Measurements from ENCODE around the gene BRINP2. TPM values are rescaled to one million over a fixed set of nuclear protein-coding genes. Genes with fewer than 3 reads are reported as not detected.

Gene BRINP2
- total RNA-seq, 1 experiment from 2014 or later, result 0.24 TPM

GRCh38 chr1:177252877-177253276 is 82.1 kb downstream of the BRINP2 start:
- DNase-seq (ENCODE audit: low spot score) (no peak), ATAC-seq (no peak)
- no peaks in the 10 kb centered on the region for H3K9me3 Mint-ChIP-seq
- no peak overlapping the region for H3K4me3 Mint-ChIP-seq
- TF ChIP-seq NR1H2 (CRISPR knock-in tag; IDR thresholded peaks at IDR 0.05), result no peak
- no peak for TF ChIP-seq ZNF512 (CRISPR knock-in tag; IDR thresholded peaks at IDR 0.05; ENCODE audit: borderline replicate concordance)
- no peak for TF ChIP-seq TCF7 (CRISPR knock-in tag; IDR thresholded peaks at IDR 0.05; ENCODE audit: low read depth)
- no peak for TF ChIP-seq CDX4 (CRISPR knock-in tag; IDR thresholded peaks at IDR 0.05; ENCODE audit: borderline replicate concordance)
- no peak for TF ChIP-seq RELA (CRISPR knock-in tag; IDR thresholded peaks at IDR 0.05; ENCODE audit: borderline replicate concordance)
- no peak for TF ChIP-seq NFYB (CRISPR knock-in tag; conservative IDR thresholded peaks at IDR 0.05; ENCODE audit: low read depth)
- no peak for TF ChIP-seq JAZF1 (CRISPR knock-in tag; IDR thresholded peaks at IDR 0.05)
- no peak for TF ChIP-seq ATF1 (CRISPR knock-in tag; IDR thresholded peaks at IDR 0.05)
- no peak for TF ChIP-seq FOXK1 (CRISPR knock-in tag; IDR thresholded peaks at IDR 0.05)
- no peak for TF ChIP-seq NFATC4 (CRISPR knock-in tag; IDR thresholded peaks at IDR 0.05)
- no peak for TF ChIP-seq ATF3 (CRISPR knock-in tag; conservative IDR thresholded peaks at IDR 0.05)
- no peak for TF ChIP-seq E2F1 (CRISPR knock-in tag; IDR thresholded peaks at IDR 0.05)
- TF ChIP-seq E2F4 (CRISPR knock-in tag; IDR thresholded peaks at IDR 0.05; ENCODE audit: borderline replicate concordance, low read depth), result no peak
- TF ChIP-seq FOXP4 (CRISPR knock-in tag; IDR thresholded peaks at IDR 0.05), result no peak
- TF ChIP-seq ZNF416 (CRISPR knock-in tag; IDR thresholded peaks at IDR 0.05), result no peak
- TF ChIP-seq FOXJ3 (CRISPR knock-in tag; IDR thresholded peaks at IDR 0.05; ENCODE audit: borderline replicate concordance), result no peak
- no peak for TF ChIP-seq NFE2L1 (CRISPR knock-in tag; IDR thresholded peaks at IDR 0.05)
- TF ChIP-seq PRRX2 (CRISPR knock-in tag; IDR thresholded peaks at IDR 0.05), result no peak
- TF ChIP-seq ZNF396 (CRISPR knock-in tag; IDR thresholded peaks at IDR 0.05; ENCODE audit: borderline replicate concordance), result no peak
- no peaks in the 10 kb centered on the region; the same call in 1 of the 2 replicates for H3K27me3 Mint-ChIP-seq (ENCODE audit: low read depth)
- ChIA-PET POLR2A (no interaction called here), CTCF (no interaction called here)
- peaks cover 16% of the 10 kb centered on the region for H3K4me1 Mint-ChIP-seq
- no peaks in the 10 kb centered on the region for H3K36me3 Mint-ChIP-seq
- no peak overlapping the region for H3K27ac Mint-ChIP-seq

GRCh38 chr1:177255411-177255810 is 84.7 kb downstream of the BRINP2 start:
- H3K27me3 Mint-ChIP-seq (ENCODE audit: low read depth), result no peaks in the 10 kb centered on the region; the same call in 1 of the 2 replicates
- peaks cover 7% of the 10 kb centered on the region for H3K4me1 Mint-ChIP-seq
- DNase-seq (ENCODE audit: low spot score), result no peak
- ATAC-seq, result no peak
- no peaks in the 10 kb centered on the region for H3K9me3 Mint-ChIP-seq
- ChIA-PET CTCF (interaction anchor here (0.9 to 2.7 kb wide), 12 partner anchors 10 to 691 kb away, joined by 3 to 51 read pairs (median 6); no protein-coding TSS in a partner anchor), POLR2A (no interaction called here)
- H3K4me3 Mint-ChIP-seq, result no peak overlapping the region
- H3K36me3 Mint-ChIP-seq, result no peaks in the 10 kb centered on the region
- H3K27ac Mint-ChIP-seq, result no peak overlapping the region
- no peak for TF ChIP-seq SP1 (CRISPR knock-in tag; conservative IDR thresholded peaks at IDR 0.05)
- no peak for TF ChIP-seq GTF2I (CRISPR knock-in tag; conservative IDR thresholded peaks at IDR 0.05)
- TF ChIP-seq E2F5 (CRISPR knock-in tag; IDR thresholded peaks at IDR 0.05), result no peak
- TF ChIP-seq SOX15 (CRISPR knock-in tag; IDR thresholded peaks at IDR 0.05), result no peak
- TF ChIP-seq HMGA2 (CRISPR knock-in tag; IDR thresholded peaks at IDR 0.05), result no peak
- TF ChIP-seq ZNF232 (CRISPR knock-in tag; IDR thresholded peaks at IDR 0.05), result no peak
- no peak for TF ChIP-seq CREM (CRISPR knock-in tag; IDR thresholded peaks at IDR 0.05)
- no peak for TF ChIP-seq ETV6 (CRISPR knock-in tag; IDR thresholded peaks at IDR 0.05)
- no peak for TF ChIP-seq ZNF512 (CRISPR knock-in tag; IDR thresholded peaks at IDR 0.05; ENCODE audit: borderline replicate concordance)
- TF ChIP-seq ATF3 (CRISPR knock-in tag; conservative IDR thresholded peaks at IDR 0.05), result no peak
